ENCODE measurements around the gene PHF21B. TPM values are rescaled to one million over a fixed set of nuclear protein-coding genes. Genes with fewer than 3 reads are reported as not detected.

The PHF21B gene
- total RNA-seq, 2 experiments from 2014 or later, result 0.92 to 1.1 TPM

DNA sequence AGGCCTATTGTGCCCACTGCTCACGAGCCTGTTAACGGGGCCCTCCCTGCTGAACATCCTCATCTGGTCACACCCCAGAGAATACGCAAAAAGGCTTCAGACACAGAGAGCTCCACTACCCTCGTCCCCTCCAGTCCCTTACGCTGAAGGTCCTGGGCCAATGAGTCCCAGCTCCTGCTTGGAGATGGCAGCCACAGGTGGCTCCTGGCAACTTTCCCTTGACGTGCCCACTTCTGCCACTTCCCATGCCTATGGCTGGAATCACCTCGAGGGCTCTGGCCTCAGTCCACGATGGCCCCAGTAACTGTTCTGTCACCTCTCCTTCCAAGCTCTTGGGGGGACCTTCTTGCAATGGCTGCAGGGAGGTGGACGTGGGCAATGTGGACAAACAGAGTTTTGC, 12.7 kb downstream of the PHF21B start:
- Mint-ChIP-seq H3K4me3 (no peak overlapping the region), H3K27ac (no peak overlapping the region), H3K4me1 (ENCODE audit: low read depth) (no peaks in the 10 kb centered on the region), H3K27me3 (peaks cover 7% of the 10 kb centered on the region), H3K9me3 (no peaks in the 10 kb centered on the region), H3K36me3 (ENCODE audit: low read depth) (no peaks in the 10 kb centered on the region)
- ChIA-PET CTCF (interaction anchor here (0.9 kb wide), 1 partner anchor 86 kb away, joined by 3 read pairs; no protein-coding TSS in a partner anchor), POLR2A (no interaction called here)
- TF ChIP-seq, protein P1, sequence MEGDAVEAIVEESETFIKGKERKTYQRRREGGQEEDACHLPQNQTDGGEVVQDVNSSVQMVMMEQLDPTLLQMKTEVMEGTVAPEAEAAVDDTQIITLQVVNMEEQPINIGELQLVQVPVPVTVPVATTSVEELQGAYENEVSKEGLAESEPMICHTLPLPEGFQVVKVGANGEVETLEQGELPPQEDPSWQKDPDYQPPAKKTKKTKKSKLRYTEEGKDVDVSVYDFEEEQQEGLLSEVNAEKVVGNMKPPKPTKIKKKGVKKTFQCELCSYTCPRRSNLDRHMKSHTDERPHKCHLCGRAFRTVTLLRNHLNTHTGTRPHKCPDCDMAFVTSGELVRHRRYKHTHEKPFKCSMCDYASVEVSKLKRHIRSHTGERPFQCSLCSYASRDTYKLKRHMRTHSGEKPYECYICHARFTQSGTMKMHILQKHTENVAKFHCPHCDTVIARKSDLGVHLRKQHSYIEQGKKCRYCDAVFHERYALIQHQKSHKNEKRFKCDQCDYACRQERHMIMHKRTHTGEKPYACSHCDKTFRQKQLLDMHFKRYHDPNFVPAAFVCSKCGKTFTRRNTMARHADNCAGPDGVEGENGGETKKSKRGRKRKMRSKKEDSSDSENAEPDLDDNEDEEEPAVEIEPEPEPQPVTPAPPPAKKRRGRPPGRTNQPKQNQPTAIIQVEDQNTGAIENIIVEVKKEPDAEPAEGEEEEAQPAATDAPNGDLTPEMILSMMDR (IDR thresholded peaks at IDR 0.05), result no peak
- intact Hi-C loops (cut with micrococcal nuclease), result no loop called here
- ATAC-seq (no peak), DNase-seq (no peak)

DNA sequence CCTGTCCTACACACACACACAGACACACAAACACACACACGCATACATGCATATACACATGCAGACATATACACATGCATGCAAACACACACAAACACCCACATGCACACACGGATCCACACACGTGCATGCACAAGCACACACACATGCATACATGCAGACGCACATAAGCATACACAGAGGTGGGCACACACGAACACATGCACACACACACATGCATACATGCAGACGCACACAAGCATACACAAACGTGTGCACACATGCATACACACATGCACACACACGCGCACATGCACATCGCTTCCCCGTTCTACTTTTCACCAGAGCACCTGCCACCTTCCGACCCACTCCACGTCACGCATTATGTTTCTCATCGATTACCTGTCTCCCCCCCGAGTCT, 13.2 kb downstream of the PHF21B start:
- H3K36me3 Mint-ChIP-seq (ENCODE audit: low read depth), result no peaks in the 10 kb centered on the region
- peaks cover 7% of the 10 kb centered on the region for H3K27me3 Mint-ChIP-seq
- POLR2A ChIA-PET, result no interaction called here
- H3K9me3 Mint-ChIP-seq, result no peaks in the 10 kb centered on the region
- intact Hi-C loops (cut with micrococcal nuclease), result no loop called here
- ATAC-seq, result no peak
- no peak overlapping the region for H3K27ac Mint-ChIP-seq
- H3K4me1 Mint-ChIP-seq (ENCODE audit: low read depth), result no peaks in the 10 kb centered on the region
- CTCF ChIA-PET, result interaction anchor here (0.9 kb wide), 1 partner anchor 86 kb away, joined by 3 read pairs; no protein-coding TSS in a partner anchor
- no peak for DNase-seq
- H3K4me3 Mint-ChIP-seq, result no peak overlapping the region
- TF ChIP-seq, protein P1 (IDR thresholded peaks at IDR 0.05), result no peak

DNA sequence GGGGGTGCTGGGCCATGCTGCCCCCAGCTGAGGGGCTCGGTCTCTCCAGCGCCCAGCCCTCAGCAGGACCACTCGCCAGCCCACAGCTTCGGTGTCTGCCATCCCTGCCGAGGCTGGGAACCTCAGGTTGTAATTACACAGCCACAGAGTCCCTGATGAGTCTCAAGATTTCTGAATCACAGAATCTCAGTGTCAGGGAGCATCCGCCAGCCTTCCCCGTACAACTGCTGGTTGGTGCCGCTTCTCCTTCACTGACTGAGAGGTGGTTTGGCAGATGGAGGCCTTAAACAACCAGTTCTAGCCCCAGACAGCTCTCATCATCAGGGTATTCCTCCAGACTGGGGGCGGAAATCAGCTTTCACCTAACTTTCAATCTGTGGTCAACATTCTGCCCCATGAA, 13.7 kb downstream of the PHF21B start:
- H3K27me3 Mint-ChIP-seq, result peaks cover 6% of the 10 kb centered on the region
- TF ChIP-seq, protein P1 (IDR thresholded peaks at IDR 0.05), result no peak
- no peaks in the 10 kb centered on the region for H3K9me3 Mint-ChIP-seq
- H3K4me1 Mint-ChIP-seq (ENCODE audit: low read depth), result no peaks in the 10 kb centered on the region
- POLR2A ChIA-PET, result no interaction called here
- CTCF ChIA-PET, result no interaction called here
- no peak overlapping the region for H3K4me3 Mint-ChIP-seq
- intact Hi-C loops (cut with micrococcal nuclease), result no loop called here
- DNase-seq, result no peak
- ATAC-seq, result no peak
- no peaks in the 10 kb centered on the region for H3K36me3 Mint-ChIP-seq (ENCODE audit: low read depth)
- no peak overlapping the region for H3K27ac Mint-ChIP-seq

DNA sequence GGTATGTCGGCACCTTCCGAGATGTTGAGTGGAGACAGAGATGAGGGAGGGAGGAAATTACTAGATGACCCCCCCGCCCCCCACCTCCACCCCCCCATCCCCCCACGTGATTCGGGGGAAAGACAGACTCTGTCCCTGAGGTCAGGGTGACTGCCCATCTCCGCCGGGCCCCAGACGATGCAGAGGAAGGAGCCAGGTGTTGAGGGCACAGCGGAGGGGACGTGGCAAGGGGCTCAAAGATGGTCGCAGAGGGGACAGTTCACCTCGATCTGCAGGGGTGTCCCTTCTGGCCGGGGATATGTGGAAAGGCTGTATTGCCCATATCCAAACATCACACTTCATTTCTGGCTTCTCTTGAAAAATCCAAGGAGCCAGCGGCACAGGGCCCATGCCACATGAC, 14.1 kb downstream of the PHF21B start:
- no peak overlapping the region for H3K27ac Mint-ChIP-seq
- no peaks in the 10 kb centered on the region for H3K36me3 Mint-ChIP-seq (ENCODE audit: low read depth)
- TF ChIP-seq, protein P1 (IDR thresholded peaks at IDR 0.05), result no peak
- peaks cover 6% of the 10 kb centered on the region for H3K27me3 Mint-ChIP-seq
- H3K4me1 Mint-ChIP-seq (ENCODE audit: low read depth), result no peaks in the 10 kb centered on the region
- ChIA-PET POLR2A (no interaction called here), CTCF (no interaction called here)
- intact Hi-C loops (cut with micrococcal nuclease), result no loop called here
- no peak for ATAC-seq
- H3K4me3 Mint-ChIP-seq, result no peak overlapping the region
- no peak for DNase-seq
- H3K9me3 Mint-ChIP-seq, result no peaks in the 10 kb centered on the region

DNA sequence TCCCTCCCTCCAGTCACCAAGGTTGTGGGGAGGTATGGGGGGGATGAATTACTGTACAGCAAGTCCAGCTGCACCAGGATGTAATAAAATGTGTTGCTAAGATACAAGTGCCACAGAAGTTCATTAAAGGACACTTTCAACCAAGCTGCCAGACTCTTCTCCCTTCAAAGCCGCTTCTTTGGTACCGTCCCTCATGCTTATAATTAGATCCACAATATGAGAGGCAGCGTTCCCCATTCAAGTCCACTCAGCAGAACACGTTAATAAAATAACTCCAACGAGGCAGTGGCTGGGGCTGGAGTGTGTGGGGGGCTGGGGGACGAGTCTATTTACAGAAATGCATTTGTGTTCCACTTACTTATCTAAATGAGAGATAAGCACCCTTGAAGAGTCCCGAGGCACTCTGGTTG, 14.7 kb downstream of the PHF21B start:
- no peak overlapping the region for H3K4me3 Mint-ChIP-seq
- ChIA-PET CTCF (no interaction called here), POLR2A (no interaction called here)
- intact Hi-C loops (cut with micrococcal nuclease), result no loop called here
- no peak for ATAC-seq
- no peaks in the 10 kb centered on the region for H3K4me1 Mint-ChIP-seq (ENCODE audit: low read depth)
- TF ChIP-seq, protein P1 (IDR thresholded peaks at IDR 0.05), result no peak
- no peaks in the 10 kb centered on the region for H3K36me3 Mint-ChIP-seq (ENCODE audit: low read depth)
- no peak overlapping the region for H3K27ac Mint-ChIP-seq
- no peak for DNase-seq
- peaks cover 10% of the 10 kb centered on the region for H3K27me3 Mint-ChIP-seq
- no peaks in the 10 kb centered on the region for H3K9me3 Mint-ChIP-seq

Measured in activated CD8-positive, alpha-beta T cell treated with anti-CD3 and anti-CD28 coated beads for 36 hours (primary cell).